DOHH2 (cell line): Measurements from ENCODE around the gene IL22RA2.

Experiments
- EZH2phosphoT487 ChIP-seq: fragments of 200-600 bp; sonication (generic); IDR thresholded peaks from 2 replicates; pipeline ENCODE4 v1.6.1; 2017; ENCODE audit warnings: borderline replicate concordance, mild to moderate bottlenecking, antibody characterized with exemption, low read length, moderate library complexity, mixed read lengths
- TF ChIP-seq, protein P1 (sequence below): fragments of 200-600 bp; sonication (generic); IDR thresholded peaks from one replicate; pipeline ENCODE4 v1.5.1; 2014; ENCODE audit warnings: antibody characterized with exemption, mild to moderate bottlenecking, low read depth, low read length; ENCODE audit not compliant: poor library complexity, severe bottlenecking

DNA sequence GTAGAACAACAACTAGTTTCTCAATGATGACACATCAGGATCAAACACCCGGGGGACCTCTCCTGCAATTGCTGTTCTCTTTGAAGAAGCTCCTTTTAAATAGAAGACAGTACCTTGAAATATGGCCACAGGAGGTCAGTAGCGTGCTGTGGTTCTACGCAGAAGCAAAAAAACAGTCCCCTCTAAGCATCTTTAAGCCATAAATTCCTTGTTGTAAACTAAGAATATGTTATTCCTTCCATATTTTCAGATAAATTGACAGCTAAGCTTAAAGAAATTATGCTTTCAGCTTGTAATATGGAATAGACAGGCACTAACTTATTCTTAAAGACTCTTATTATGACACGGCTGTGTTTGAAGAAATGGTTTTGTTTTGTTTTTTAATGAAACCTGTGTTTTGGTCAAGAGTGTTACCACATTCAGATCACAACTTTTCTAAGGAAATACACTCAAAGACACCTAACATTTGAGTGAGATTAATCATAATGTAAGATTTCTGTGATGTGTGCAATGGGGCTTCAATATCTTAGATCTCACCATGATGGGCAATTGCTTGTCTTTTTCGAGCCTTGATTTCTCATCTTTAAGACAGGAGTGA, 78.9 kb downstream of the IL22RA2 start:
- TF ChIP-seq, protein P1, sequence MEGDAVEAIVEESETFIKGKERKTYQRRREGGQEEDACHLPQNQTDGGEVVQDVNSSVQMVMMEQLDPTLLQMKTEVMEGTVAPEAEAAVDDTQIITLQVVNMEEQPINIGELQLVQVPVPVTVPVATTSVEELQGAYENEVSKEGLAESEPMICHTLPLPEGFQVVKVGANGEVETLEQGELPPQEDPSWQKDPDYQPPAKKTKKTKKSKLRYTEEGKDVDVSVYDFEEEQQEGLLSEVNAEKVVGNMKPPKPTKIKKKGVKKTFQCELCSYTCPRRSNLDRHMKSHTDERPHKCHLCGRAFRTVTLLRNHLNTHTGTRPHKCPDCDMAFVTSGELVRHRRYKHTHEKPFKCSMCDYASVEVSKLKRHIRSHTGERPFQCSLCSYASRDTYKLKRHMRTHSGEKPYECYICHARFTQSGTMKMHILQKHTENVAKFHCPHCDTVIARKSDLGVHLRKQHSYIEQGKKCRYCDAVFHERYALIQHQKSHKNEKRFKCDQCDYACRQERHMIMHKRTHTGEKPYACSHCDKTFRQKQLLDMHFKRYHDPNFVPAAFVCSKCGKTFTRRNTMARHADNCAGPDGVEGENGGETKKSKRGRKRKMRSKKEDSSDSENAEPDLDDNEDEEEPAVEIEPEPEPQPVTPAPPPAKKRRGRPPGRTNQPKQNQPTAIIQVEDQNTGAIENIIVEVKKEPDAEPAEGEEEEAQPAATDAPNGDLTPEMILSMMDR: peak; percentile 80
- no peak for TF ChIP-seq EZH2phosphoT487
